Progenitor cell of endocrine pancreas (in vitro differentiated cells): ENCODE results near the gene RAB3GAP2. TPM values are rescaled to one million over a fixed set of nuclear protein-coding genes. Genes with fewer than 3 reads are reported as not detected.
"Not testable (repeated sequence)": the region's sequence is repeated elsewhere in the genome, so short reads cannot be mapped to it uniquely, and the experiment has no call there.

ENCODE experiments used
- DNase-seq: peaks from one replicate; pipeline ENCODE4 v3.0.0; 2021; ENCODE audit warnings: low spot score; ENCODE audit not compliant: unreplicated experiment
- H3K27ac Mint-ChIP-seq: 2 replicates; pipeline ENCODE4 v1.8.0; 2021; ENCODE audit warnings: mild to moderate bottlenecking, moderate library complexity, mixed read lengths
- H3K27me3 Mint-ChIP-seq: 2 replicates; pipeline ENCODE4 v1.8.0; 2021; ENCODE audit warnings: mixed read lengths
- H3K36me3 Mint-ChIP-seq: 2 replicates; pipeline ENCODE4 v1.8.0; 2022; ENCODE audit warnings: mixed read lengths; ENCODE audit not compliant: insufficient read depth
- H3K4me1 Mint-ChIP-seq: 2 replicates; pipeline ENCODE4 v1.8.0; 2021; ENCODE audit warnings: low read depth, mixed read lengths
- H3K4me3 Mint-ChIP-seq: 2 replicates; pipeline ENCODE4 v1.8.0; 2021; ENCODE audit warnings: low read depth, mild to moderate bottlenecking, moderate library complexity, mixed read lengths
- H3K9me3 Mint-ChIP-seq: 2 replicates; pipeline ENCODE4 v1.8.0; 2021; ENCODE audit warnings: low read depth, mixed read lengths
- total RNA-seq: library from RNA; stranded (reverse); gene quantifications from 2 replicates; pipeline ENCODE4 v1.2.1, GENCODE V29; 2021
- TF ChIP-seq, protein P1 (sequence below): fragments of 200-600 bp; sonication (generic); IDR thresholded peaks from one replicate; pipeline ENCODE4 v1.5.0; 2021; ENCODE audit warnings: antibody characterized with exemption, mild to moderate bottlenecking; ENCODE audit not compliant: unreplicated experiment

Gene RAB3GAP2
- total RNA-seq, 1 donor from 2014 or later = 47.9 TPM

DNA sequence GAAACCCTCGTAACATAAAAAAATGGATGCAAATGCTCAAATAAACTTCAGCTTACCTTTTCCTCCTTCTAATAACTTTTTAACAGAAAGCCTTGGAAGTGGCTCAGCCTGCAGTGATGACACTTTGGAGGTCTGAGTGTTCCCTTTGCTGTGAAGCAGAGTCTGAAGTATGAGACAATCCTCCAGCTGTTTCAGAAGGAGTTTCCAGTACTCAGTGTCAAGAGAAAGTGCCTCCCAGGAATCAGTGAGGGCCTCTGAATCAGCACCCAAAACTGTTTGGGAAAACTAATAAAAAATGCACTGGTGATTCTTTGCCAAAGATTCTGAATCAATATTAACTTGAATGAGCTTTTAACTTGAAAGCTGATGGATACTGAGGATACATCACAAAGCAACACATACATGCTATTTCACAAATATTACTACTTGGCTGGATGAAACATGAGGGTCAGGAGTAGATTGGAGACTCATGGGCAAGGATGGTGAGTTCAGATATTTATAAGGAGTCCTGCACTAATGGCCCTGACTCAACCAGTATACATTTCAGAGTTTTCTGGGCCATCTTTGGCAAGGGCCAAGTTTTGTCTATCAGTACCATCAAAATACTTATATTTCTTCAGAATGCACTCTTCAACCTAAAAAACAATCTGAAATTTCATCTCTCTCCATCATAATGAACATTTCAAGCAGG lies 101.3 kb downstream of the RAB3GAP2 start:
- H3K27ac Mint-ChIP-seq = no peak overlapping the region
- H3K36me3 Mint-ChIP-seq = peaks cover 27% of the 10 kb centered on the region

DNA sequence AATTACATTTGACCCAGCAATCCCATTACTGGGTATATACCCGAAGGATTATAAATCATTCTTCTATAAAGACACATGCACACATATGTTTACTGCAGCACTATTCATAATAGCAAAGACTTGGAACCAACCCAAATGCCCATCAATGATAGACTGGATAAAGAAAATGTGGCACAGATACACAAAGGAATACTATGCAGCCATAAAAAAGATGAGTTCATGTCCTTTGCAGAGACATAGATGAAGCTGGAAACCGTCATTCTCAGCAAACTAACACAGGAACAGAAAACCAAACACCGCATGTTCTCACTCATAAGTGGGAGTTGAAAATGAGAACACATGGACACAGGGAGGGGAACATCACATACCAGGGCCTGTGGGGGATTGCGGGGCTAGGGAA lies 102.4 kb downstream of the RAB3GAP2 start:
- H3K36me3 Mint-ChIP-seq = peaks cover 25% of the 10 kb centered on the region
- DNase-seq, H3K27me3 Mint-ChIP-seq, H3K27ac Mint-ChIP-seq, H3K4me3 Mint-ChIP-seq, H3K4me1 Mint-ChIP-seq, H3K9me3 Mint-ChIP-seq: not testable (repeated sequence)

More for the DNA sequence above, 101.3 kb downstream of the RAB3GAP2 start:
- H3K4me1 Mint-ChIP-seq = no peaks in the 10 kb centered on the region
- no peak overlapping the region for H3K4me3 Mint-ChIP-seq
- H3K9me3 Mint-ChIP-seq = no peaks in the 10 kb centered on the region
- DNase-seq = no peak
- TF ChIP-seq, protein P1, sequence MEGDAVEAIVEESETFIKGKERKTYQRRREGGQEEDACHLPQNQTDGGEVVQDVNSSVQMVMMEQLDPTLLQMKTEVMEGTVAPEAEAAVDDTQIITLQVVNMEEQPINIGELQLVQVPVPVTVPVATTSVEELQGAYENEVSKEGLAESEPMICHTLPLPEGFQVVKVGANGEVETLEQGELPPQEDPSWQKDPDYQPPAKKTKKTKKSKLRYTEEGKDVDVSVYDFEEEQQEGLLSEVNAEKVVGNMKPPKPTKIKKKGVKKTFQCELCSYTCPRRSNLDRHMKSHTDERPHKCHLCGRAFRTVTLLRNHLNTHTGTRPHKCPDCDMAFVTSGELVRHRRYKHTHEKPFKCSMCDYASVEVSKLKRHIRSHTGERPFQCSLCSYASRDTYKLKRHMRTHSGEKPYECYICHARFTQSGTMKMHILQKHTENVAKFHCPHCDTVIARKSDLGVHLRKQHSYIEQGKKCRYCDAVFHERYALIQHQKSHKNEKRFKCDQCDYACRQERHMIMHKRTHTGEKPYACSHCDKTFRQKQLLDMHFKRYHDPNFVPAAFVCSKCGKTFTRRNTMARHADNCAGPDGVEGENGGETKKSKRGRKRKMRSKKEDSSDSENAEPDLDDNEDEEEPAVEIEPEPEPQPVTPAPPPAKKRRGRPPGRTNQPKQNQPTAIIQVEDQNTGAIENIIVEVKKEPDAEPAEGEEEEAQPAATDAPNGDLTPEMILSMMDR = no peak
- H3K27me3 Mint-ChIP-seq = no peaks in the 10 kb centered on the region

DNA sequence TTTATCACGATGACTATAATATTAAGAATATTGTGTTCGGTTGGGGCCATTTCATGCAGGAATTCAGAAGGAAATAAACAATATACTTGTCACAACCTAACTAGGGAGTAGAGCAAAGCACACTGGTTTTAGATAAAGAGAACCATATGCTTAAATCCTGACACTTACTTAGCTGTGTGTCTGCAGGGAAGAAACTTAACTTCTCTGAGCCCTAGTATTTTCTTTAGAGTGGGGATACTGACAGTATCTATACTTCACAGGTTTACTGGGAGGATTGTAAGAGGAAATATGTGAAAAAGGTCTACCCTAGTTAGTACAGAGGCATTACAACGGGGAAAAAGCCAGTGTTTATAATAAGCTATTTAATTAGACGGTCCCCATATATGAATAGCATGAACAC lies 105.4 kb downstream of the RAB3GAP2 start:
- Mint-ChIP-seq H3K9me3 (no peaks in the 10 kb centered on the region), H3K36me3 (peaks cover 19% of the 10 kb centered on the region), H3K27me3 (no peaks in the 10 kb centered on the region), H3K27ac (no peak overlapping the region), H3K4me1 (no peaks in the 10 kb centered on the region), H3K4me3 (no peak overlapping the region)
- DNase-seq = no peak
- TF ChIP-seq, protein P1 = no peak

DNA sequence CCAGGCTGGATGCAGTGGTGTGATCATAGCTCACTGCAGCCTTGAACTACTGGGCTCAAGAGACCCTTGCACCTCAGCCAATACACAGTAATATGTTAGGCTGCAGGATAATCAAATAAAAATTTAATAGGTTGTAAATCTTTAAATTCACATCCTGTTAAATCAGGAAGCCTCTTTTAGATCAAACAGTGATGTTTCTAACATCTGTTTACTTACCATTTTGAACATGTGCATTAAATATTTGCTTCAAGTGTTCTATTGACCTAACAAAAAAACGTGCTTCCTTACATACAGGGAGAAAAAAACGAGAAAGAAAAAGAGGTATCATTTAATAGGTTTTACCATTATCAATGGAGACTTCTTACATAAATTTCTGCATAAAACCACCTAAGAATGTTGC lies 107.7 kb downstream of the RAB3GAP2 start:
- Mint-ChIP-seq H3K9me3 (no peaks in the 10 kb centered on the region), H3K4me3 (no peak overlapping the region), H3K27ac (no peak overlapping the region), H3K4me1 (no peaks in the 10 kb centered on the region), H3K36me3 (peaks cover 8% of the 10 kb centered on the region), H3K27me3 (no peaks in the 10 kb centered on the region)
- DNase-seq = no peak
- TF ChIP-seq, protein P1 = no peak

DNA sequence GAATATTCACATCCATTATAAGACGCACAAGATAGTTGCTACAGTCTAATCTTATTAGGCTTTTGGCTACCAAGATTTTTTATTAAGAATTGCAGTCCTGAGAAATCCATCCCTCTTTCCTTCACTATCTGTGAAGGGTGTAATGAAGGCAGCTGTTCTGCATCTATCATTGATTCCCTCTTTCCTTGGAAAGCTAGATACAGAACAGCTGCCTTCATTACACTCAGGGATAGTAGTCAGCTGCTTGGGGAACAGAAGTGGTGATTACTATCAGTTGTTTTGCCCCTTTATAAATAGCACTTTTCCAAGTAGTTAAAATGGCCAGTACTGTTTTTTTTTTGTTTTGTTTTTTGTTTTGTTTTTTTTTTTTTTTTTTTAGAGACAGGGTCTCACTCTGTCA lies 108.1 kb downstream of the RAB3GAP2 start:
- no peak for DNase-seq
- TF ChIP-seq, protein P1 = no peak
- Mint-ChIP-seq H3K36me3 (peaks cover 5% of the 10 kb centered on the region), H3K9me3 (no peaks in the 10 kb centered on the region), H3K4me3 (no peak overlapping the region), H3K27ac (no peak overlapping the region), H3K4me1 (no peaks in the 10 kb centered on the region), H3K27me3 (no peaks in the 10 kb centered on the region)

DNA sequence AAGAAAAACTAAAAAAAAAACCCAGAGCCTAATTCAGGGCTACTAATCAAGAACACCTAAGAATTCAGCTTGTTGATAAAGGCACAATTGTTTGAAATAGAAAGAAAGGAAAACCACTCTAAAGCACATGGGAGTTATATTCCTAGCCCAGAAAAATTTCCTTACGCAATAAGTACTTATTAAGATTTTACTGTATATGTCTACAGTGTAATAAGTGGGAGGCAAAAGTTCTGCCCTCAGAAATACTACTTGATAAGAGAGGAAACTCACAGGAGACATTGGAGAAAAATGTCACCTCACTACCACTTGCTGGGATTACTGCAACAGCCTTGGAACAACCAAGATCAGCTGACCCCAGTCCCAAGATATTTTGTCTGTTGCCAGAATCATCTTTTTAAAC lies 112.2 kb downstream of the RAB3GAP2 start:
- TF ChIP-seq, protein P1 = no peak
- Mint-ChIP-seq H3K36me3 (peaks cover 15% of the 10 kb centered on the region), H3K9me3 (no peaks in the 10 kb centered on the region), H3K27me3 (no peaks in the 10 kb centered on the region), H3K4me1 (no peaks in the 10 kb centered on the region), H3K4me3 (no peak overlapping the region), H3K27ac (no peak overlapping the region)
- DNase-seq = no peak
